Inferior parietal cortex (tissue), 1 donor: ENCODE results near the gene PCBD2.
"Not testable (repeated sequence)": the region's sequence is repeated elsewhere in the genome, so short reads cannot be mapped to it uniquely, and the experiment has no call there.

Experiments used
- DNase-seq: peaks from one replicate; pipeline ENCODE4 v3.0.0-alpha.2; 2016; ENCODE audit errors: extremely low spot score

Gene PCBD2

GRCh38 chr5:134963098-134963497, 58.2 kb downstream of the PCBD2 start:
- DNase-seq = no peak

DNA sequence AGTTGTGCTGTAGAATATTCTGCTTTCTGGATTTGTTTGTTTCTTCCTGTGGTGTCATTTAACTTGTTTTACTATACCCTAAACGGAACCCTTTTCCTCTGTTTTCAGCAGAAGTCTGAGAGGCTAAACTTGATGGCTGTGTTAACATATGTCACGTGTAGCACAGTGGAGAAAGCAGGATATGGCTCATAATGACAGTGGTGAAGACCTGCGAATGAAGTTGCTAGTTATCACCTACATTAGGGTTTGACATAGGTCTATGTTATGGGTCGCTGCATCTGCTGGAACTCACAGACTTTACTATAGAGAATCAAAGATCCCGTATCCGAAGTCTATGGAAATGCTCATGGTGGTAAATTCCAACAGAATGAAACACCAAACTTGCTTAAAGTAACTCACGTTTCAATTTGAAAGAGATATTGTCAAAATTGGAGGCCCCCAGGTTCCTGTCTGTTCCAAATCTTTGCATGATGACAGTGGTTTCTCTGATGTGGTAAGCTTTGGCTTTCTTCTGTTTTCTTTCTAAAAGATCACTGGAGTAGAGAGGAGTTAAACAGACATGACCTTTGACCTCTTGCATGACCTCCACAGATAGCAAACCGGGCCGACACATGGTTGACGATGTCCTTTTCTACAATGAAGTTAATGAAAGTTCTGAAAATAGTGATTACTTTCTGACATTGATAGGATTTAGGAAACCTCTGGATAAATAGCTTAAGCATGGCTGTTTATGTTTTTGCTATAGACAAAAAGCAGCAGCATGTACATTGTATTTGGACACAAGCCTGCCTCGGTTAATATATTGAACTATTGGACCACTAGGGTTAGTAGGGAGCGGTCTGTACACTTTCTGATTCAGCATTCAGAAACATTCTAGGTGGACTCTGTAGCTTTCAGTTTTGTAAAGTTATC, 59.7 kb downstream of the PCBD2 start:
- no peak for DNase-seq

DNA sequence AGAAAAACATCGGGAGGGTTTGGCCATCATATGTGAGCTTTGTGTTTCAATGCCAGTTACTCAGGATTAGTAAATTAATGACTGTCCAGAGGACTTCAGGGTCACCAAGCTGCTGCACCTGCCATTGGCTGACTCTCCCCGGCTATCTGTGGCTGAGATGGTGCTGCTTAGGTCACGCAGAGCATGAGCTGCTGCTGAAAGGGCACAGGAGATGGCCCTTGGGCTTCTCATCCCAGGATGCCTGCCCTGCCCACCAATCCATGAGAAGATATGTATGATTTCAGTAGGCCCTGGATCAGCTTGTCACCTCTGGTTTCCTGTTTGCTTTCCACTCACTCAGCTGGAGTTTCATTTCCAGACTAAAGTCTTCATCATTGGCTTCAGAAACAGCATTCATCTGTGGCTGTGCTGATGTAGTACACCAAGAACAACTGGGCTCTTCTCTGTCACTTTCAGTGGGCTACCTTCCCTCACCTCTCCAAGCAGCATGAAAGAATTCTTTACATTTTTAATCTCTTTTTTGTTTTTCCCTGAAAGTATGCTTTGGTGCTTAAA, 60.4 kb downstream of the PCBD2 start:
- no peak for DNase-seq

DNA sequence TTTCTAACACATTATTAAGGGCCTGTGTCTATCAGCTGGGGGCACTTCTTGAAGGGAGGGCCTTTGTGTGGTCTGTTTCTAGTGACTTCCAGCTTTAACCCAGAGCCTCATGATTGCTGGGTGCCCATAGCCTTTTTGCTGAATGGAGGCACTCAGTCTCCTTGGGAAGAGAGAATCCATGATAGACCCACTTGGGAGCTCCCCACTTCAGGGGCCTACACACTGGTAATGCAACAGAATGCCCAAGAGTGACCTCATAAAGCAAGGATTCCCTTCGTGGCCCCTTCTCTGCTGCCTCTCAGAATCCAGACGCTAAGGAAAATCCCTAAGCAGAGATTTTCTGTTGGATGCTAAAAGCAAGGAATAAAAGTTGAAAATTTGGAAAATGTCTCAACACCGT, 62.7 kb downstream of the PCBD2 start, which contains the start of gene CATSPER3:
TSS of gene CATSPER3 (plus strand) at position 301 of the 400 bp plus-strand sequence. CDS start at position 386, 85 bp downstream.
- no peak for DNase-seq

DNA sequence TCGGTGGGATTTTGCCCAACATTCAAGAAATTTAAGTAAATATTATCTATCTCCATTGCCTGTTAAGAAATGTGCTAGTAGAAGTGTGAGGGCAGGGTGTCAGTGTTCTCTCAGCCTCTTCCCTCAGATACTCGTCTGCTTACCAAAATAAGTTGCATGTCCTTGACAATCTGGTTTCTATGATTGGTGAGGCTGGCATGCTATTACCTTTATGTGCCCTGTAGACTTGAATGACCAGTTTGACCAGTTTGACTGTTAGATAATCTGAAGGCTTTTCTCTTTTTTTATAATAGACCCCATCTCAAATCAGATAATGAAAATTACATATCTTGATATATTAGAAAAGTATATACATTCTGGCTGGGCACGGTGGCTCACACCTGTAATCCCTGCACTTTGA, 63.1 kb downstream of the PCBD2 start:
- no peak for DNase-seq

GRCh38 chr5:134969166-134969565, 64.2 kb downstream of the PCBD2 start:
- DNase-seq = no peak

DNA sequence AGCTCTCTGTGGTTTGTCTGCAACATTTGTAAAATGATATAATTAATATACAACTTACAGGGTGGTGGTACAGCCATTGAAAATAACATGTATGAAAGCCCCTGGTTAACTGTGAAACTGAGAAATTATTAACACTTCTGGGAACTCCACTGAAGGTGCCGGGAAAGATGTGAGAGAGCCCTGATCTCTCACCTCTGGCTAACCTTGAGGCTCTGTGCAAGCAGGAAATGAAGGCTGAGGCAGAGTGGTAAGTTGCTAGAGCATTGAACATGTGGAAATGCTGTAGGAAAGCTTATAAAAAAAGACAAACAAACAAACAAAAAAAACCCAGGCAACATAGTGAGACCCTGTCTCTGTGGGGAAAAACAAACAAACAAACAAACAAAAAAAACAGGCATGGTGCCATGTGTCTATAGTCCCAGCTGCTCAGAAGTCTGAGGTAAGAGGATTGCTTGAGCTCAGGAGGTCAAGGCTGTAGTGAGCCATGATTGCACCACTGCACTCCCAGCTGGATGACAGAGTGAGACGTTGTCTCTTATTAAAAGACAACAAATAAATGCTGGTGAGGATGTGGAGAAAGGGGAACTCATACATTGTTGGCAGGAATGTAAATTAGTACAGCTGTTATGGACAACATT, 70.3 kb downstream of the PCBD2 start:
- no peak for DNase-seq

- no peak for DNase-seq
Measured at GRCh38 chr5:134975843-134976242, 70.9 kb downstream of the PCBD2 start.

DNA sequence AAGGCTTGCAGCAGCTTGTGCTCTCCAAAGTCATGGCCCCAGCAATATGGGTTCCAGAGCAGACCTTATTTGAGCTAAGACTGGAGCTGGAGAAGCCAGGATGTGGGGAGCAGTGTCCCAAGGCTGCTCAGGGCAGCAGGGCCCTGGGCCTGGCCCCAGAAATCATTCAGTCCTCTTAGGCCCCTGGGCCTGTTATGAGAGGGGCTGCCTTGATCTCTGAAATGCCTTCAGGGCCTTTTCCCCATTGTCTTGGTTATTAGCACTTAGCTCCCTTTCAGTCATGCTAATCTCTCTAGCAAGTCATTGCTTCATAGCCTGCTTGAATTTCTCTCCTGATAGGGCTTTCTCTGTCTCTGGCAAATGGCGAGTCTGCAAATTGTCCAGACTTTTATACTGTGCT, 71.9 kb downstream of the PCBD2 start:
- no peak for DNase-seq

GRCh38 chr5:134979416-134979815, 74.5 kb downstream of the PCBD2 start:
- DNase-seq = no peak

DNA sequence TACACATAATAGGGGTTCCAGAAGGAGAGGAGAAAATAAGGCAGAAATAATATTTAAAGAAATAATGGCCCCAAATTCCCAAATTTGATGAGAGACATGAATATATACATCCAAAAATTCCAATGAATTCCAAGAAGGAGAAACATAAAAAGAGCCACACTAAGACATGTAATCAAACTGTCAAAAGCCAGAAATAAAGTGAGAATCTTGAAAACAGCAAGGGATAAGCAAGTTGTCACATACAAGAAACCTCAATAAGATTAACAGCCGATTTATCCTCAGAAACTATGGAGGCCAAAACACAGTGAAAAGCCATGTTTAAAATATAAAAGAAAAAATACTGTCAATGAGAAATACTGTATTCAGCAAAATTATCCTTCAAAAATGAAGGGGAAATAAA, 77.3 kb downstream of the PCBD2 start:
- DNase-seq = no peak

DNA sequence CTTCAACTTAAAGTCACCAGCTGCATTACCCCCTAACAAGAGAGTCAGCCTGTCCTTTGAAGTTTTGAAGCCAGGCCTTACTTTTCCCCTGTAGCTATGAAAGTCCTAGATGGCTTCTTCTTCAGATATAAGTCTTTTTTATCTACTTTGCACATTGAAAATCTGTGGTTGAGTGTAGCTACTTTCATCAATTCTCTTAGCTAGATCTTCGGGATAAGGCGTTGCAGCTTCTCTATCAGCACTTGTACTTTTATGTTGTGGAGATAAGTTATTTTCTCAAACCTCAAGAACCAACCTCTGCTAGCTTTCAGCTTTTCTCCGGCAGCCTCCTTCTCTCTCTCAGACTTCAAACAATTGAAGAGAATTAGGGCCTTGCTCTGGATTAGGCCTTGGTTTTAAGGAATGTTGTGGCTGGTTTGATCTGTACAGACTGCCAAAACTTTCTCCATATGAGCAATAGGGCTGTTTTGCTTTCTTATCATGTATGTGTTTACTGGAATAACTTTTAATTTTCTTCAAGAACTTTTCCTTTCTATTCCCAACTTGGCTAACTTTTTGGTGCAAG, 84.4 kb downstream of the PCBD2 start:
- DNase-seq = no peak

- DNase-seq = not testable (repeated sequence)
Measured at GRCh38 chr5:134990183-134990582, 85.3 kb downstream of the PCBD2 start.

- no peak for DNase-seq
Measured at GRCh38 chr5:134992148-134992547, 87.2 kb downstream of the PCBD2 start.

DNA sequence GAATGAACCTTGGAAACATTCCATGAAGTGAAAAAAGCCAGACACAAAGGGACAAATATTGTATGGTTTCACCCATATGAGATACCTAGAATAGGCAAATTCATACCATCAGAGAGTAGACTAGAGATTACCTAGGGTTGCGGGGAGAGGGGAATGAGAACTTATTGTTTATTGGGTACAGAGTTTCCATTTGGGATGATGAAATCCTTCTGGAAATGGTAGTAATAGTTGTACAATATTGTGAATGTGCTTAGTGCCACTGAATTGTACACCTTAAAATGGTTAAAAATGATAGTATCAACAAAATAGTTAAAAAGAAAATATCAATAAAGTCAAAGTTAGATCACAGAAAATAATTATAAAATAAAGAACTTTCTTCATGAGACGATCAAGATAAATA, 88.2 kb downstream of the PCBD2 start:
- DNase-seq = no peak

- no peak for DNase-seq
Measured at GRCh38 chr5:134994560-134995156, 89.7 kb downstream of the PCBD2 start.

- no peak for DNase-seq
Measured at GRCh38 chr5:134995850-134996402, 91.0 kb downstream of the PCBD2 start.

GRCh38 chr5:134997015-134997414, 92.1 kb downstream of the PCBD2 start:
- no peak for DNase-seq

GRCh38 chr5:134998068-134998467, 93.1 kb downstream of the PCBD2 start:
- DNase-seq = not testable (repeated sequence)

- no peak for DNase-seq
Measured at GRCh38 chr5:135004376-135004775, 99.4 kb downstream of the PCBD2 start.

- DNase-seq = no peak
Measured at GRCh38 chr5:135005076-135005475, 100.1 kb downstream of the PCBD2 start.

- no peak for DNase-seq
Measured at GRCh38 chr5:135007305-135007704, 102.4 kb downstream of the PCBD2 start.
